SK-N-SH treated with all-trans-retinoic acid at 6 μM for 48 hours (cell line): ENCODE data around the gene HDAC1.

ENCODE experiments used
- ATAC-seq: fragments of 200-7000 bp; cut with Tn5 transposase; 3 replicates; pipeline ENCODE4 v1.9.1; 2020; ENCODE audit warnings: mild to moderate bottlenecking, moderate library complexity
- BACH2 ChIP-seq: fragments of 250-450 bp; sonication (Bioruptor Pico); IDR thresholded peaks from 2 replicates; pipeline ENCODE4 v1.9.0; 2021; ENCODE audit warnings: mild to moderate bottlenecking, borderline replicate concordance
- CSDC2 ChIP-seq: fragments of 250-450 bp; sonication (Bioruptor Pico); IDR thresholded peaks from 2 replicates; pipeline ENCODE4 v1.5.0; 2020; ENCODE audit warnings: mild to moderate bottlenecking, moderate library complexity
- CSRNP3 ChIP-seq: fragments of 250-450 bp; sonication (Bioruptor Pico); IDR thresholded peaks from 2 replicates; pipeline ENCODE4 v1.5.1; 2021; ENCODE audit warnings: mild to moderate bottlenecking, moderate library complexity
- ESRRG ChIP-seq: fragments of 250-450 bp; sonication (Bioruptor Pico); IDR thresholded peaks from 2 replicates; pipeline ENCODE4 v1.6.1; 2021; ENCODE audit warnings: mild to moderate bottlenecking
- GLIS3 ChIP-seq: fragments of 250-450 bp; sonication (Bioruptor Pico); IDR thresholded peaks from 2 replicates; pipeline ENCODE4 v1.5.0; 2020; ENCODE audit warnings: mild to moderate bottlenecking, moderate library complexity
- ISL1 ChIP-seq: fragments of 250-450 bp; sonication (Bioruptor Pico); IDR thresholded peaks from 2 replicates; pipeline ENCODE4 v2.1.2; 2022; ENCODE audit warnings: mild to moderate bottlenecking, moderate library complexity
- OSR1 ChIP-seq: fragments of 250-450 bp; sonication (Bioruptor Pico); IDR thresholded peaks from 2 replicates; pipeline ENCODE4 v1.8.0; 2022; ENCODE audit warnings: moderate library complexity, mild to moderate bottlenecking, inconsistent platforms
- PPARA ChIP-seq: fragments of 250-450 bp; sonication (Bioruptor Pico); IDR thresholded peaks from 2 replicates; pipeline ENCODE4 v1.5.0; 2020; ENCODE audit warnings: mild to moderate bottlenecking, borderline replicate concordance
- RARB ChIP-seq: fragments of 250-450 bp; sonication (Bioruptor Pico); IDR thresholded peaks from 2 replicates; pipeline ENCODE4 v1.8.0; 2021; ENCODE audit warnings: mild to moderate bottlenecking, moderate library complexity
- SNAI2 ChIP-seq: fragments of 250-450 bp; sonication (Bioruptor Pico); IDR thresholded peaks from 2 replicates; pipeline ENCODE4 v1.5.0; 2020; ENCODE audit warnings: mild to moderate bottlenecking, moderate library complexity
- TCF4 ChIP-seq: fragments of 250-450 bp; sonication (Bioruptor Pico); IDR thresholded peaks from 2 replicates; pipeline ENCODE4 v1.8.0; 2021; ENCODE audit warnings: mild to moderate bottlenecking, moderate library complexity, borderline replicate concordance
- TOX ChIP-seq: fragments of 250-450 bp; sonication (Bioruptor Pico); IDR thresholded peaks from 2 replicates; pipeline ENCODE4 v1.8.0; 2021; ENCODE audit warnings: mild to moderate bottlenecking, moderate library complexity, borderline replicate concordance
- TSHZ2 ChIP-seq: fragments of 250-450 bp; sonication (Bioruptor Pico); IDR thresholded peaks from 2 replicates; pipeline ENCODE4 v1.5.0; 2020; ENCODE audit warnings: mild to moderate bottlenecking, moderate library complexity
- ZC3H10 ChIP-seq: fragments of 250-450 bp; sonication (Bioruptor Pico); IDR thresholded peaks from 2 replicates; pipeline ENCODE4 v1.5.1; 2021; ENCODE audit warnings: mild to moderate bottlenecking, moderate library complexity
- ZFP3 ChIP-seq: fragments of 250-450 bp; sonication (Bioruptor Pico); IDR thresholded peaks from 2 replicates; pipeline ENCODE4 v1.5.0; 2020; ENCODE audit warnings: mild to moderate bottlenecking, moderate library complexity
- ZFP30 ChIP-seq: fragments of 450-650 bp; formaldehyde crosslinking; IDR thresholded peaks from 2 replicates; pipeline ENCODE4 v1.5.0; 2022; ENCODE audit warnings: mild to moderate bottlenecking, moderate library complexity
- ZNF565 ChIP-seq: fragments of 450-650 bp; formaldehyde crosslinking; conservative IDR thresholded peaks from 2 replicates; pipeline ENCODE4 v1.5.0; 2020; ENCODE audit warnings: low read depth, mild to moderate bottlenecking, moderate library complexity
- ZNF70 ChIP-seq: fragments of 450-650 bp; formaldehyde crosslinking; IDR thresholded peaks from 2 replicates; pipeline ENCODE4 v1.5.0; 2020; ENCODE audit warnings: mild to moderate bottlenecking, moderate library complexity
- ZNF8 ChIP-seq: fragments of 450-650 bp; formaldehyde crosslinking; IDR thresholded peaks from 2 replicates; pipeline ENCODE4 v1.5.0; 2020; ENCODE audit warnings: mild to moderate bottlenecking, moderate library complexity
- TF ChIP-seq, protein P1 (sequence below): fragments of 250-450 bp; sonication (Bioruptor Pico); IDR thresholded peaks from 2 replicates; pipeline ENCODE4 v1.8.0; 2021; ENCODE audit warnings: low read depth, mild to moderate bottlenecking, moderate library complexity, borderline replicate concordance
- TF ChIP-seq, protein P2 (sequence below): fragments of 250-450 bp; sonication (Bioruptor Pico); IDR thresholded peaks from 2 replicates; pipeline ENCODE4 v1.5.1; 2020; ENCODE audit warnings: low read depth, mild to moderate bottlenecking, moderate library complexity
- TF ChIP-seq, protein P3 (sequence below): fragments of 250-450 bp; sonication (Bioruptor Pico); IDR thresholded peaks from 2 replicates; pipeline ENCODE4 v1.8.0; 2020; ENCODE audit warnings: mild to moderate bottlenecking, moderate library complexity, borderline replicate concordance

Gene HDAC1

DNA sequence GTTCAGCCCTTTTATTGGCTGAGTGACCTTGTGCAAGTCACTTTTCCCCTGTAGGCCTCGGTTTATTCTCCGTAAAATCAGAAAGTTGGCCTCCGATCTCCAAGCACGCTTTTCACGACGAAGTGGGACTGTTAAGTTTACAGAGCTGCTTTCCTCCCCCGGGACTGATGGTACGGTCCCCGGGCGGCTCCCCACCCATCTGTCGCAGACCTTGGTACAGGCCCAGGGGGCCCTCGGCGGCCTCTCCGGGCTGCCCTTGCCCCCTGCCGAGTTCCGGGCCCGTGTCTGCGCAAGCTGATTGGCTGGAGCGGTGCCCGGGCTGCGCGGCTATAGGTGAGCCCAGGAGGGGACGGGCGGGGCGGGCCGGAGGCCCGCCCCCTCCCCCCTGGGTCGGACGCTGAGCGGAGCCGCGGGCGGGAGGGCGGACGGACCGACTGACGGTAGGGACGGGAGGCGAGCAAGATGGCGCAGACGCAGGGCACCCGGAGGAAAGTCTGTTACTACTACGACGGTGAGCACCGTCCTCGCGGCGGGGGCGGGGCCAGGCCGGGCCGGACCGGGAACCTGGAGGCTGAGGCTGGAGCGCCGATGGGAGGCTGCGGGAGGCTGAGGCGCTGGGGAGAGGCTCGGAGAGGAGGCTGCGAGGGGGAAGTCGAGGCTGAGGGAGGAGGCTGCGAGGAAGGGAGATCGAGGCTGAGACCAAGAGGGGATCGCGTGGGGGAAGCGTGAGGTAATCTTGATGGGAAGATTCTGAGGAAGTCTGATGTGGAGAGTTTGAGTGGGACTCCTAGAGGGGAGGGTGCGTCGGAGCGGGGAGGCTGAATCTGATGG is at the start of gene HDAC1:
HDAC1 (plus strand) TSS at position 376 of the 831 bp plus-strand sequence; CDS start at position 463, 87 bp downstream.
- no peak for TF ChIP-seq RARB (CRISPR knock-in tag)
- no peak for TF ChIP-seq CSRNP3 (CRISPR knock-in tag)
- TF ChIP-seq ZNF565, result no peak
- TF ChIP-seq, protein P1, sequence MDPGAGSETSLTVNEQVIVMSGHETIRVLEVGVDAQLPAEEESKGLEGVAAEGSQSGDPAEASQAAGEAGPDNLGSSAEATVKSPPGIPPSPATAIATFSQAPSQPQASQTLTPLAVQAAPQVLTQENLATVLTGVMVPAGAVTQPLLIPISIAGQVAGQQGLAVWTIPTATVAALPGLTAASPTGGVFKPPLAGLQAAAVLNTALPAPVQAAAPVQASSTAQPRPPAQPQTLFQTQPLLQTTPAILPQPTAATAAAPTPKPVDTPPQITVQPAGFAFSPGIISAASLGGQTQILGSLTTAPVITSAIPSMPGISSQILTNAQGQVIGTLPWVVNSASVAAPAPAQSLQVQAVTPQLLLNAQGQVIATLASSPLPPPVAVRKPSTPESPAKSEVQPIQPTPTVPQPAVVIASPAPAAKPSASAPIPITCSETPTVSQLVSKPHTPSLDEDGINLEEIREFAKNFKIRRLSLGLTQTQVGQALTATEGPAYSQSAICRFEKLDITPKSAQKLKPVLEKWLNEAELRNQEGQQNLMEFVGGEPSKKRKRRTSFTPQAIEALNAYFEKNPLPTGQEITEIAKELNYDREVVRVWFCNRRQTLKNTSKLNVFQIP (CRISPR knock-in tag), result peak; percentile 90
- TF ChIP-seq, protein P2, sequence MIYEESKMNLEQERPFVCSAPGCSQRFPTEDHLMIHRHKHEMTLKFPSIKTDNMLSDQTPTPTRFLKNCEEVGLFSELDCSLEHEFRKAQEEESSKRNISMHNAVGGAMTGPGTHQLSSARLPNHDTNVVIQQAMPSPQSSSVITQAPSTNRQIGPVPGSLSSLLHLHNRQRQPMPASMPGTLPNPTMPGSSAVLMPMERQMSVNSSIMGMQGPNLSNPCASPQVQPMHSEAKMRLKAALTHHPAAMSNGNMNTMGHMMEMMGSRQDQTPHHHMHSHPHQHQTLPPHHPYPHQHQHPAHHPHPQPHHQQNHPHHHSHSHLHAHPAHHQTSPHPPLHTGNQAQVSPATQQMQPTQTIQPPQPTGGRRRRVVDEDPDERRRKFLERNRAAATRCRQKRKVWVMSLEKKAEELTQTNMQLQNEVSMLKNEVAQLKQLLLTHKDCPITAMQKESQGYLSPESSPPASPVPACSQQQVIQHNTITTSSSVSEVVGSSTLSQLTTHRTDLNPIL (CRISPR knock-in tag), result no peak
- TF ChIP-seq PPARA (CRISPR knock-in tag), result no peak
- TF ChIP-seq ZNF8 (CRISPR knock-in tag), result no peak
- TF ChIP-seq ZNF70 (CRISPR knock-in tag), result peak; percentile 65
- TF ChIP-seq GLIS3 (CRISPR knock-in tag), result peak; percentile 86; the same call in 1 of the 2 replicates
- peak; percentile 41; the same call in 1 of the 2 replicates for TF ChIP-seq TSHZ2 (CRISPR knock-in tag)
- TF ChIP-seq ESRRG (CRISPR knock-in tag), result no peak
- TF ChIP-seq ZFP3 (CRISPR knock-in tag), result 0 out of 2 replicates have a peak, but pooled peaks have one; percentile 50
- no peak for TF ChIP-seq TOX (CRISPR knock-in tag)
- TF ChIP-seq BACH2 (CRISPR knock-in tag), result no peak
- peak; percentile 98 for ATAC-seq

- no peak for ATAC-seq
- no peak for TF ChIP-seq BACH2 (CRISPR knock-in tag)
- no peak for TF ChIP-seq TSHZ2 (CRISPR knock-in tag)
- TF ChIP-seq GLIS3 (CRISPR knock-in tag), result no peak
- no peak for TF ChIP-seq PPARA (CRISPR knock-in tag)
- TF ChIP-seq SNAI2 (CRISPR knock-in tag), result no peak
- TF ChIP-seq, protein P1 (CRISPR knock-in tag), result no peak
- TF ChIP-seq CSRNP3 (CRISPR knock-in tag), result no peak
- TF ChIP-seq OSR1, result no peak
- no peak for TF ChIP-seq ZNF8 (CRISPR knock-in tag)
- TF ChIP-seq ISL1 (CRISPR knock-in tag), result no peak
- TF ChIP-seq RARB (CRISPR knock-in tag), result no peak
- TF ChIP-seq ZC3H10 (CRISPR knock-in tag), result no peak
- TF ChIP-seq ZFP3 (CRISPR knock-in tag), result no peak
- TF ChIP-seq, protein P3, sequence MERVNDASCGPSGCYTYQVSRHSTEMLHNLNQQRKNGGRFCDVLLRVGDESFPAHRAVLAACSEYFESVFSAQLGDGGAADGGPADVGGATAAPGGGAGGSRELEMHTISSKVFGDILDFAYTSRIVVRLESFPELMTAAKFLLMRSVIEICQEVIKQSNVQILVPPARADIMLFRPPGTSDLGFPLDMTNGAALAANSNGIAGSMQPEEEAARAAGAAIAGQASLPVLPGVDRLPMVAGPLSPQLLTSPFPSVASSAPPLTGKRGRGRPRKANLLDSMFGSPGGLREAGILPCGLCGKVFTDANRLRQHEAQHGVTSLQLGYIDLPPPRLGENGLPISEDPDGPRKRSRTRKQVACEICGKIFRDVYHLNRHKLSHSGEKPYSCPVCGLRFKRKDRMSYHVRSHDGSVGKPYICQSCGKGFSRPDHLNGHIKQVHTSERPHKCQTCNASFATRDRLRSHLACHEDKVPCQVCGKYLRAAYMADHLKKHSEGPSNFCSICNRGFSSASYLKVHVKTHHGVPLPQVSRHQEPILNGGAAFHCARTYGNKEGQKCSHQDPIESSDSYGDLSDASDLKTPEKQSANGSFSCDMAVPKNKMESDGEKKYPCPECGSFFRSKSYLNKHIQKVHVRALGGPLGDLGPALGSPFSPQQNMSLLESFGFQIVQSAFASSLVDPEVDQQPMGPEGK (CRISPR knock-in tag), result no peak
- no peak for TF ChIP-seq TOX (CRISPR knock-in tag)
- no peak for TF ChIP-seq CSDC2 (CRISPR knock-in tag)
- no peak for TF ChIP-seq TCF4
- TF ChIP-seq ZFP30 (CRISPR knock-in tag), result no peak
- TF ChIP-seq, all 23 proteins: peak for 0
Observed at GRCh38 chr1:32242341-32242851, 49.5 kb upstream of the HDAC1 start.
